ENCODE data around the gene ANKFY1.

- no peak for TF ChIP-seq CTCF (IDR thresholded peaks at IDR 0.05)
- no peak for TF ChIP-seq ZFX (IDR thresholded peaks at IDR 0.05; ENCODE audit: borderline replicate concordance)
Observed at GRCh38 chr17:4232168-4232813, 31.5 kb downstream of the ANKFY1 start.

All from 22Rv1 (cell line).